Transverse colon (tissue), 4 donors: Measurements from ENCODE around the gene CGREF1.

Experiments
- CTCF ChIP-seq, 5 experiments: fragments of 200-600 bp in 3 of 5; fragments of 450-650 bp in 2 of 5; sonication (generic) in 3 of 5; IDR thresholded peaks; 1 replicate in 2 of 5; 2 replicates in 3 of 5; pipeline ENCODE4 v1.5.1; 2016 to 2017; ENCODE audit warnings: antibody characterized with exemption in 5 of 5, inconsistent platforms in 3 of 5, mild to moderate bottlenecking in 2 of 5, moderate library complexity in 1 of 5
- POLR2A ChIP-seq: fragments of 450-650 bp; IDR thresholded peaks from one replicate; pipeline ENCODE4 v1.6.1; 2016; ENCODE audit warnings: antibody characterized with exemption, mild to moderate bottlenecking, moderate library complexity
- POLR2AphosphoS5 ChIP-seq, 3 donors: sonication (generic); formaldehyde crosslinking; IDR thresholded peaks; one replicate each; pipeline ENCODE4 v1.6.1; 2016; ENCODE audit warnings: antibody characterized with exemption in 3 of 3

- TF ChIP-seq CTCF (IDR thresholded peaks at IDR 0.05) (no peak), POLR2AphosphoS5 (IDR thresholded peaks at IDR 0.05) (no peak), POLR2A (no peak)
These were observed 22.9 kb downstream of the CGREF1 start for GRCh38 chr2:27095745-27096651.
